DND-41 (cell line): Measurements from ENCODE around the gene SLC36A4.
A peak's percentile ranks its signal among the peaks of the same experiment; 100 is the strongest.

Experiments
- ATAC-seq: fragments of 200-7000 bp; cut with Tn5 transposase; 3 replicates; pipeline ENCODE4 v1.9.1; 2021; ENCODE audit warnings: low read depth; ENCODE audit not compliant: insufficient read depth
- DNase-seq: peaks from one replicate; pipeline ENCODE4 v3.0.0-alpha.2; 2020
- H2AFZ ChIP-seq: 2 replicates; pipeline ENCODE4 v1.6.0; 2012; ENCODE audit warnings: low read depth, low read length
- H3K27ac ChIP-seq: 2 replicates; pipeline ENCODE4 v1.5.1; 2012; ENCODE audit warnings: low read length, inconsistent platforms
- H3K27me3 ChIP-seq: fragments of 200-600 bp; sonication (generic); 2 replicates; pipeline ENCODE4 v1.6.0; 2012; ENCODE audit warnings: low read length, mild to moderate bottlenecking, inconsistent platforms; ENCODE audit not compliant: insufficient read depth, poor library complexity
- H3K36me3 ChIP-seq: 2 replicates; pipeline ENCODE4 v1.5.1; 2012; ENCODE audit warnings: low read length, inconsistent platforms; ENCODE audit not compliant: insufficient read depth
- H3K4me1 ChIP-seq: 2 replicates; pipeline ENCODE4 v1.5.1; 2012; ENCODE audit warnings: mild to moderate bottlenecking, low read length; ENCODE audit not compliant: insufficient read depth
- H3K4me2 ChIP-seq: 2 replicates; pipeline ENCODE4 v1.6.0; 2012; ENCODE audit warnings: mild to moderate bottlenecking, moderate library complexity, low read length, inconsistent platforms; ENCODE audit not compliant: insufficient read depth
- H3K4me3 ChIP-seq, 2 experiments: fragments of 200-600 bp in 1 of 2; shearing (Covaris generic) in 1 of 2; 2 replicates each; pipeline ENCODE4 v1.5.1; 2012 to 2016; ENCODE audit warnings: inconsistent platforms in 2 of 2, low read length in 2 of 2, mild to moderate bottlenecking in 2 of 2, low read depth in 1 of 2, moderate library complexity in 1 of 2
- H3K79me2 ChIP-seq: 2 replicates; pipeline ENCODE4 v1.6.0; 2012; ENCODE audit warnings: low read length, inconsistent platforms; ENCODE audit not compliant: insufficient read depth
- H3K9ac ChIP-seq: 2 replicates; pipeline ENCODE4 v1.6.0; 2012; ENCODE audit warnings: low read depth, mild to moderate bottlenecking, inconsistent platforms, low read length, moderate library complexity
- H3K9me3 ChIP-seq: 2 replicates; pipeline ENCODE4 v1.5.1; 2012; ENCODE audit warnings: low read length, moderate library complexity, mild to moderate bottlenecking, inconsistent platforms; ENCODE audit not compliant: insufficient read depth, severe bottlenecking
- H4K20me1 ChIP-seq: 2 replicates; pipeline ENCODE4 v1.6.0; 2012; ENCODE audit warnings: low read length; ENCODE audit not compliant: insufficient read depth
- EZH2 ChIP-seq: IDR thresholded peaks from 3 replicates; pipeline ENCODE4 v1.6.1; 2012; ENCODE audit warnings: borderline replicate concordance, low read depth, mild to moderate bottlenecking, moderate library complexity, low read length, inconsistent platforms; ENCODE audit not compliant: severe bottlenecking
- TF ChIP-seq, protein P1 (sequence below): IDR thresholded peaks from 2 replicates; pipeline ENCODE4 v1.5.1; 2012; ENCODE audit warnings: borderline replicate concordance, low read length, moderate library complexity, mild to moderate bottlenecking; ENCODE audit not compliant: poor library complexity, severe bottlenecking; ENCODE audit errors: extremely low read depth

Gene SLC36A4

DNA sequence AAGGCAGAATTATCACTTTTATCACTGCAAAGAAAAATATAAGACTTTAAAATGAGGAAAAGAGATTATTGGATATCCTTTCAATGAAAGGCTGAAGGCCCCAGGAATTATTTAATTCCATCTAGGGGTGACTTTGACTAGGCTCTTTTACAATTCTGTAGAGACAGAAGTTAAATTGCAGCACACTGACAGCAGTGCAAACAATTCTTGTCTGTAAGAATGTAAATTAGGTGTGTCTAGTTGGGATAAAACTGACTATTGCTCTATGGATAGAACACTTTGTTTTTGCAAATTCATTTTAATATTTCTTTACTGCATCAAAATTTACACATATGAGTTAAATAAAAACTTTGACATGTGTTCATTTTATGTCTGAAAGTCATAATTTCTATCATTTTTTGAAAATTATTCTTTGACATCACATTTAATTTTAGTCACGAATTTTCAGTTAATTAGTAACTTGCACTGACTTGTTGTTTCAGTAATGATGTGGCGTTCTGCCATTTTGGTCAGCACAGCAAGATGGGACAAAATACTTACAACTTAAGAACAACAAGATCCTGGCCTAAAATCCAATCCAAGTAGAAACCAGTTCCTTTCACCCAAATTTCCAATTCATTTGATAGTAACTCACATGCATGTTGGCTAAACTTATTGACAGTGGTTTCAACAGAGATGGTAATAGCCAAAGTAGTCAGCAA, 75.1 kb downstream of the SLC36A4 start:
- no peak overlapping the region for H3K9ac ChIP-seq
- no peaks in the 10 kb centered on the region for H3K27me3 ChIP-seq
- no peak overlapping the region for H3K27ac ChIP-seq
- ATAC-seq (no peak), DNase-seq (no peak)
- no peaks in the 10 kb centered on the region for H3K79me2 ChIP-seq
- no peak for TF ChIP-seq EZH2
- H3K9me3 ChIP-seq, result no peaks in the 10 kb centered on the region
- no peaks in the 10 kb centered on the region for H3K4me1 ChIP-seq
- no peaks in the 10 kb centered on the region for H4K20me1 ChIP-seq
- H3K36me3 ChIP-seq, result no peaks in the 10 kb centered on the region
- H3K4me2 ChIP-seq, result no peak overlapping the region
- no peak overlapping the region for H2AFZ ChIP-seq
- no peak overlapping the region for H3K4me3 ChIP-seq

- Histone ChIP-seq H3K9me3 (no peaks in the 10 kb centered on the region), H3K36me3 (no peaks in the 10 kb centered on the region), H2AFZ (no peak overlapping the region), H3K4me1 (no peaks in the 10 kb centered on the region), H3K4me3 (no peak overlapping the region), H3K4me2 (no peak overlapping the region), H4K20me1 (no peaks in the 10 kb centered on the region), H3K27me3 (no peaks in the 10 kb centered on the region), H3K79me2 (no peaks in the 10 kb centered on the region), H3K27ac (no peak overlapping the region), H3K9ac (no peak overlapping the region)
- DNase-seq, result no peak
- no peak for ATAC-seq
- TF ChIP-seq, protein P1, sequence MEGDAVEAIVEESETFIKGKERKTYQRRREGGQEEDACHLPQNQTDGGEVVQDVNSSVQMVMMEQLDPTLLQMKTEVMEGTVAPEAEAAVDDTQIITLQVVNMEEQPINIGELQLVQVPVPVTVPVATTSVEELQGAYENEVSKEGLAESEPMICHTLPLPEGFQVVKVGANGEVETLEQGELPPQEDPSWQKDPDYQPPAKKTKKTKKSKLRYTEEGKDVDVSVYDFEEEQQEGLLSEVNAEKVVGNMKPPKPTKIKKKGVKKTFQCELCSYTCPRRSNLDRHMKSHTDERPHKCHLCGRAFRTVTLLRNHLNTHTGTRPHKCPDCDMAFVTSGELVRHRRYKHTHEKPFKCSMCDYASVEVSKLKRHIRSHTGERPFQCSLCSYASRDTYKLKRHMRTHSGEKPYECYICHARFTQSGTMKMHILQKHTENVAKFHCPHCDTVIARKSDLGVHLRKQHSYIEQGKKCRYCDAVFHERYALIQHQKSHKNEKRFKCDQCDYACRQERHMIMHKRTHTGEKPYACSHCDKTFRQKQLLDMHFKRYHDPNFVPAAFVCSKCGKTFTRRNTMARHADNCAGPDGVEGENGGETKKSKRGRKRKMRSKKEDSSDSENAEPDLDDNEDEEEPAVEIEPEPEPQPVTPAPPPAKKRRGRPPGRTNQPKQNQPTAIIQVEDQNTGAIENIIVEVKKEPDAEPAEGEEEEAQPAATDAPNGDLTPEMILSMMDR, result no peak
- TF ChIP-seq EZH2, result no peak
These were observed 79.5 kb downstream of the SLC36A4 start for GRCh38 chr11:93118276-93118675.

GRCh38 chr11:93117565-93117964, 80.2 kb downstream of the SLC36A4 start:
- Histone ChIP-seq H3K27me3 (no peaks in the 10 kb centered on the region), H3K4me1 (no peaks in the 10 kb centered on the region), H3K9me3 (no peaks in the 10 kb centered on the region), H3K36me3 (no peaks in the 10 kb centered on the region), H3K4me3 (no peak overlapping the region), H3K79me2 (no peaks in the 10 kb centered on the region), H3K9ac (no peak overlapping the region), H3K4me2 (no peak overlapping the region), H2AFZ (no peak overlapping the region), H4K20me1 (no peaks in the 10 kb centered on the region), H3K27ac (no peak overlapping the region)
- TF ChIP-seq EZH2, result no peak
- TF ChIP-seq, protein P1, result no peak
- ATAC-seq (no peak), DNase-seq (no peak)

GRCh38 chr11:93116641-93117441, 81.0 kb downstream of the SLC36A4 start:
- Histone ChIP-seq H3K79me2 (no peaks in the 10 kb centered on the region), H2AFZ (no peak overlapping the region), H3K4me1 (no peaks in the 10 kb centered on the region), H4K20me1 (no peaks in the 10 kb centered on the region), H3K27me3 (no peaks in the 10 kb centered on the region), H3K27ac (no peak overlapping the region), H3K4me2 (no peak overlapping the region), H3K4me3 (no peak overlapping the region), H3K36me3 (no peaks in the 10 kb centered on the region), H3K9ac (no peak overlapping the region), H3K9me3 (no peaks in the 10 kb centered on the region)
- ATAC-seq, result no peak
- peak; percentile 7 for DNase-seq
- TF ChIP-seq, protein P1, result no peak
- TF ChIP-seq EZH2, result no peak
